GM12801 (cell line): Measurements from ENCODE around the gene HPSE2.

Experiments used
- CTCF ChIP-seq: IDR thresholded peaks from one replicate; pipeline ENCODE4 v1.5.1; 2011; ENCODE audit warnings: control low read depth; ENCODE audit not compliant: insufficient read length; ENCODE audit errors: extremely low read depth

The HPSE2 gene

DNA sequence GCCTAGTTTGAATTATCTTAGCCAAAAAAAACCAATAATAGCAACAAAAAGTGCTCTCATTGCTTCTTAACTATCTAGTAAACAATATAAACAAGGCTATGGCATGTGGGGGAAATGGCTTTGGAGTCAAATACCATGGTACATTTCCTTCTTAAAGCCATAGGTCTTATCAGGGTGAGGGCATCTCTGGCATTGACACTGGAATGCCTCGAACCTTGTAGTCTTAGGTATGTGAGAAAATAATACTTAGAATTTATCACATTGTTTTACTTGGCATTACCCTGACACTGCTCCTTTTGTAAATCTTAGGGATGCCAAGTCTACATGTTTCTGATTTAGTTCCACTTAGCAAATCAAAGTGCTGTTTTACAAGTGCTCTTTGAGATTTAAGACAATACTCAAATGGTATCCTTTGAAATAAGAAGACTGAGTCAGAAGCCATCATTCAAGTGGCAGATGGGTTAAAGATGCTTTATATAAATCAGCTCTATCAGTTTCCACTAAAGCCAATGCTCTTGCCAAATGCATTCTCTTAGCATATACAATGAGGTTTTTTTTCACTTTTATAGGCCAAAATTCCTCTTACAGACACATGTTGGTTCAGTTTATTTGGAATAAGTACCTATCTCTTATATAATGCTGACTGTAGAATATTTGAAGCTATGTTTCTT lies 155.2 kb downstream of the HPSE2 start:
- TF ChIP-seq CTCF: no peak

DNA sequence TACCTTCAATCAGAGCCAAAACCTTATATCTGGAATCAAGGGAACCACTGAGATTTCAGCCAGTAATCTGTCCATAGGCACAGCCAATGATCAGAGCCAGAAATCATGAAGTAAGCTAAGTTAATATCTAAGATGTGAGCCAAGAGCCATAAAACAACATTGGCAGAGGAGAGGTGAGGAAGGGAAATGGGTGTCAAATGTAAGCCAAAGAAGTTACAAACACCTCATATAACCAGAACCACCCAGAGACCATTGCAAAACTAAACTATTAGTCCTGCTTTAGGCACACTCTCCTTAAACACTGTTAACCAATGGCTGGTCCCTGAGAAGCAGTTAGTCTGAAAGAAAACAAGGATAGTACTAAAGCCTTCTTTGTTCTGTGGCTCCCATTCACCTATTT lies 173.1 kb downstream of the HPSE2 start:
- TF ChIP-seq CTCF: no peak

- no peak for TF ChIP-seq CTCF
These were observed 176.9 kb downstream of the HPSE2 start for GRCh38 chr10:99058762-99059161.

GRCh38 chr10:99057936-99058690 lies 177.5 kb downstream of the HPSE2 start:
- TF ChIP-seq CTCF: no peak

DNA sequence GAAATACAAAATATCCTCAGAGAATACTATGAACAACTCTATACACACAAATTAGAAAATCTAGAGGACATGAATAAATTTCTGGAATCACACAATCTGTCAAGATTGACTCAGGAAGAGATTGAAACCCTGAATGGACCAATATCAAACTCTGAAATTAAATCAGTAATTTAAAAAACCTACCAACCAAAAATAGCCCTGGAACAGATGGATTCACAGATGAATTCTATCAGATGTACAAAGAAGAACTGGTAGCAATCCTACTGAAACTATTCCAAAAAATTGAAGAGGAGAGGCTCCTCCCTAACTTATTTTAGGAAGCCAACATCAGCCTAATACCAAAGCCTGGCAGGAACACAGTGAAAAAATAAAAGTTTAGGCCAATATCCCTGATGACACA lies 190.0 kb downstream of the HPSE2 start:
- no peak for TF ChIP-seq CTCF

- no peak for TF ChIP-seq CTCF
These were observed 193.4 kb downstream of the HPSE2 start for GRCh38 chr10:99042051-99042771.

- TF ChIP-seq CTCF: no peak
These were observed 194.2 kb downstream of the HPSE2 start for GRCh38 chr10:99041468-99041867.
